ENCODE data around the gene SFTPA2.
"Not testable (repeated sequence)": the region's sequence is repeated elsewhere in the genome, so short reads cannot be mapped to it uniquely, and the experiment has no call there.

The SFTPA2 gene

DNA sequence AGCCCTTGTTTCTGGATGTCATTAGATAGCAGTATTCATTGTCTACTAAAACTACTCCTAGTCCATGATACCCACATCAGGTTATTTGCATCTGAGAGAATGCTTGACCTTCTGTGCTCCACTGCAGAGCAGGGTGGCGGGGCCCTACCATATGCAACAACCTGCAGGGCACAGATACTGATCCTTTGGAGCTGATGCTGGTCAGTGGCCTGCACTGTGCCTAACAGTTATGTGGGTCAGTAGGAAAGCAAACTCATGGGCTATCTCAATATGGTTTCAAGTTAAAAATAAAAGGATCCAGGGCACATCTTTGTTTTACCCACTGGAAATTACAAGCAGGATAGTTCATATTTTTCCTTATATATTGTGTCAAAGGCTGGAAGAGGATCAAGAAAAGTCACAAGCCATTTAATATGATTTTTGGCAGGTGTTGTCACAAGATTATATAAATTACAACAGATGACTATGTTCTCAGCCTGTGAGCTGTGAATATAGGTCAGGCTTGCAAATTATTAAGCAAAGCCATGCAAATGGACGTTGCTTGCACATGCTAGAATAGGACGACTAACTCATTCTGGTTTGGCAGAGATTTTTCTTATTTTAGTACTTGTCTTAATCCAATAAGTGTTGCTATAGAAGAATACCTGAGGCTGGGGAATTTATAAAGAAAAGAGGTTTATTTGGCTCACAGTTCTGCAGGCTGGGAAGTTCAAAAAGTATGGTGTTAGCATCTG lies 15.1 kb downstream of the SFTPA2 start:
- H2BK15ac ChIP-seq (ENCODE audit: low read length); H3K14ac ChIP-seq (ENCODE audit: low read length); H3K4ac ChIP-seq (ENCODE audit: low read length); H3K4me1 ChIP-seq (ENCODE audit: control insufficient read depth in 2 of 2, insufficient read depth in 1 of 2, low read depth in 1 of 2, low read length in 2 of 2); H4K91ac ChIP-seq (ENCODE audit: low read depth, low read length, poor library complexity); H3K27me3 ChIP-seq (ENCODE audit: control insufficient read depth in 3 of 3, insufficient read depth in 3 of 3, low read depth in 1 of 3, low read length in 3 of 3); H2BK5ac ChIP-seq (ENCODE audit: low read length); H3K9ac ChIP-seq (ENCODE audit: low read depth, low read length, poor library complexity); H3K23ac ChIP-seq (ENCODE audit: low read depth, low read length, poor library complexity); H3K79me1 ChIP-seq (ENCODE audit: low read depth, low read length); H3K27ac ChIP-seq (replicated peaks; ENCODE audit: low read length); H3K18ac ChIP-seq (ENCODE audit: low read length); H2BK120ac ChIP-seq (ENCODE audit: low read depth, low read length); H3K36me3 ChIP-seq (replicated peaks in 1 of 2; ENCODE audit: control insufficient read depth in 2 of 2, insufficient read depth in 2 of 2, low read length in 2 of 2); H3K9me3 ChIP-seq (replicated peaks in 1 of 2; ENCODE audit: control insufficient read depth in 2 of 2, insufficient read depth in 1 of 2, low read depth in 1 of 2, low read length in 2 of 2); H3K4me2 ChIP-seq (ENCODE audit: insufficient read depth, low read length, poor library complexity, severe bottlenecking); H3K4me3 ChIP-seq (ENCODE audit: low read length in 2 of 2); H2BK12ac ChIP-seq (ENCODE audit: low read length); H2AK5ac ChIP-seq (ENCODE audit: low read depth, low read length); H2AFZ ChIP-seq (ENCODE audit: low read length); DNase-seq (ENCODE audit: low spot score); H4K8ac ChIP-seq (ENCODE audit: low read depth, low read length): not testable (repeated sequence)
- WGBS, 2 donors (ENCODE audit: extremely low coverage in 2 of 2, insufficient read length in 2 of 2, insufficient replicate concordance in 1 of 2) = no CpG with 5 or more reads among the region's 3 CpGs

DNA sequence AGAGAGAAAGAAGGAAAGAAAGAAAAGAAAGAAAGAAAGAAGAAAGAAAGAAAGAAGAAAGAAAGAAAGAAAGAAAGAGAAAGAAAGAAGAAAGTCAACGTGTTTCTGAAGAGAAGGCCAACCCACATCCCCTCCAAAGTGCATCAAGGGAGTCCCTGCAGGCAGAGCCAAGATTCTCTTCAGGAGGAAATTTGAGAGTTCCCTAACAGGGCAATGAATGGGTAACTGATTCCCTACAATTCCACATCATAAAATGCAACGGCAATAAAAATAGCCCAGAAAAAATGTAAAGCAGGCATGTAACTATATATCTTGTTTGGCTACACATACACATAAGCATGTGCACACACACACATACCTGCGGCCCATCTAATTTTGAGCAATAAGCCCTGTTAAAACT lies 15.8 kb downstream of the SFTPA2 start:
- H2BK12ac ChIP-seq (ENCODE audit: low read length); H3K4me2 ChIP-seq (ENCODE audit: insufficient read depth, low read length, poor library complexity, severe bottlenecking); H2BK5ac ChIP-seq (ENCODE audit: low read length); H3K9ac ChIP-seq (ENCODE audit: low read depth, low read length, poor library complexity); H2BK120ac ChIP-seq (ENCODE audit: low read depth, low read length); H4K91ac ChIP-seq (ENCODE audit: low read depth, low read length, poor library complexity); H2BK15ac ChIP-seq (ENCODE audit: low read length); H3K9me3 ChIP-seq (replicated peaks in 1 of 2; ENCODE audit: control insufficient read depth in 2 of 2, insufficient read depth in 1 of 2, low read depth in 1 of 2, low read length in 2 of 2); H3K4ac ChIP-seq (ENCODE audit: low read length); H3K79me1 ChIP-seq (ENCODE audit: low read depth, low read length); H4K8ac ChIP-seq (ENCODE audit: low read depth, low read length); DNase-seq (ENCODE audit: low spot score); H3K4me3 ChIP-seq (ENCODE audit: low read length in 2 of 2); H3K27me3 ChIP-seq (ENCODE audit: control insufficient read depth in 3 of 3, insufficient read depth in 3 of 3, low read depth in 1 of 3, low read length in 3 of 3); H2AFZ ChIP-seq (ENCODE audit: low read length); H3K36me3 ChIP-seq (replicated peaks in 1 of 2; ENCODE audit: control insufficient read depth in 2 of 2, insufficient read depth in 2 of 2, low read length in 2 of 2); H2AK5ac ChIP-seq (ENCODE audit: low read depth, low read length); H3K18ac ChIP-seq (ENCODE audit: low read length); H3K23ac ChIP-seq (ENCODE audit: low read depth, low read length, poor library complexity); H3K14ac ChIP-seq (ENCODE audit: low read length); H3K4me1 ChIP-seq (ENCODE audit: control insufficient read depth in 2 of 2, insufficient read depth in 1 of 2, low read depth in 1 of 2, low read length in 2 of 2); H3K27ac ChIP-seq (replicated peaks; ENCODE audit: low read length): not testable (repeated sequence)
- WGBS, 2 donors (ENCODE audit: extremely low coverage in 2 of 2, insufficient read length in 2 of 2, insufficient replicate concordance in 1 of 2) = no CpG with 5 or more reads among the region's 3 CpGs

DNA sequence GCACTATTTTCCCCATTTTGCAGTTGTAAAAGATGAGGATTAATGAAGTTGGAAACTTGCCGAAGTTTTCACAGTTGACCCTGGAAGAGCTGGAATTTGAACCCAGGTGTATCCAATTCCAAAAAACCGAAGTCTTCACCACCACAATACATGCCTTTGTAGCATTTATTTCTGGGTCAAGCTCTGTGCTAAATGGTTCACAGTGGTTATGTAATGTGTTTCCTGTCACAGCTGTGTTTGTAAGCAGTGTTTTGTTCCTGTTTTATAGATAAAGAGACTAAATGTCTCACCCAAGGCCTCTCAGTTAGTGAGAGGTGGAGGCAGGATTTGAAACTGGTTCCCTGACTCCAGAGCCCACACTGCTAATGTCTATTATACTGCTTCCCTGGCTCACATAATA lies 17.6 kb downstream of the SFTPA2 start:
- no peak overlapping the region for H2BK12ac ChIP-seq (ENCODE audit: low read length)
- H2BK15ac ChIP-seq (ENCODE audit: low read length) = no peak overlapping the region
- no peaks in the 10 kb centered on the region for H3K79me1 ChIP-seq (ENCODE audit: low read depth, low read length)
- no peak overlapping the region for H3K4me3 ChIP-seq (ENCODE audit: low read length in 2 of 2)
- H3K4me2 ChIP-seq (ENCODE audit: insufficient read depth, low read length, poor library complexity, severe bottlenecking) = no peak overlapping the region
- H3K36me3 ChIP-seq (replicated peaks in 1 of 2; ENCODE audit: control insufficient read depth in 2 of 2, insufficient read depth in 2 of 2, low read length in 2 of 2) = no peaks in the 10 kb centered on the region
- H4K91ac ChIP-seq (ENCODE audit: low read depth, low read length, poor library complexity) = no peak overlapping the region
- H3K18ac ChIP-seq (ENCODE audit: low read length) = no peak overlapping the region
- no peaks in the 10 kb centered on the region for H3K27me3 ChIP-seq (ENCODE audit: control insufficient read depth in 3 of 3, insufficient read depth in 3 of 3, low read depth in 1 of 3, low read length in 3 of 3)
- H3K27ac ChIP-seq (replicated peaks; ENCODE audit: low read length) = no peak overlapping the region
- no peak overlapping the region for H2BK5ac ChIP-seq (ENCODE audit: low read length)
- no peaks in the 10 kb centered on the region for H3K9me3 ChIP-seq (replicated peaks in 1 of 2; ENCODE audit: control insufficient read depth in 2 of 2, insufficient read depth in 1 of 2, low read depth in 1 of 2, low read length in 2 of 2)
- no peak for DNase-seq (ENCODE audit: low spot score)
- H3K4me1 ChIP-seq (ENCODE audit: control insufficient read depth in 2 of 2, insufficient read depth in 1 of 2, low read depth in 1 of 2, low read length in 2 of 2) = no peaks in the 10 kb centered on the region
- no peak overlapping the region for H4K8ac ChIP-seq (ENCODE audit: low read depth, low read length)
- H3K9ac ChIP-seq (ENCODE audit: low read depth, low read length, poor library complexity) = no peak overlapping the region
- H2AFZ ChIP-seq (ENCODE audit: low read length) = no peak overlapping the region
- H2AK5ac ChIP-seq (ENCODE audit: low read depth, low read length) = no peak overlapping the region
- no peak overlapping the region for H3K4ac ChIP-seq (ENCODE audit: low read length)
- no peak overlapping the region for H3K23ac ChIP-seq (ENCODE audit: low read depth, low read length, poor library complexity)
- H3K14ac ChIP-seq (ENCODE audit: low read length) = no peak overlapping the region
- H2BK120ac ChIP-seq (ENCODE audit: low read depth, low read length) = no peak overlapping the region
- WGBS, 2 donors (ENCODE audit: extremely low coverage in 2 of 2, insufficient read length in 2 of 2, insufficient replicate concordance in 1 of 2) = no CpG with 5 or more reads among the region's 2 CpGs

DNA sequence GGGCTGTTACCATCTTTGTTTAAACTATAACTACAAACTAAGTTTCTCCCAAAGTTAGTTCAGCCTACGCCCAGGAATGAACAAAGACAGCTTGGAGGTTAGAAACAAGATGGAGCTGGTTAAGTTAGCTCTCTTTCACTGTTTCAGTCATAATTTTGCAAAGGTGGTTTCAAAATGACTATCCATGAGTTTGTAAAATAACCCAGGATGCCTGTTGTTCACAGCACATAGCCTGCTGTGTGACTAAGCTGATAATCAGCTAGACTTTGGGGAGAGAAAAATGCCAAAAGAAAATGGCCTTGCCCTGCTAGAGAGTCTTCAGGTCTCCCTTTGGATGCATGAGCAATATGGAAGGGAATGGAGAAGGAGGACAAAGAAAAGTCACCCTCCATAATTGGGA lies 19.3 kb downstream of the SFTPA2 start:
- not testable (repeated sequence) for H3K27me3 ChIP-seq (ENCODE audit: control insufficient read depth in 3 of 3, insufficient read depth in 3 of 3, low read depth in 1 of 3, low read length in 3 of 3); H4K8ac ChIP-seq (ENCODE audit: low read depth, low read length); H3K79me1 ChIP-seq (ENCODE audit: low read depth, low read length); H3K14ac ChIP-seq (ENCODE audit: low read length); H2BK15ac ChIP-seq (ENCODE audit: low read length); H2BK12ac ChIP-seq (ENCODE audit: low read length); H3K9me3 ChIP-seq (replicated peaks in 1 of 2; ENCODE audit: control insufficient read depth in 2 of 2, insufficient read depth in 1 of 2, low read depth in 1 of 2, low read length in 2 of 2); DNase-seq (ENCODE audit: low spot score); H3K9ac ChIP-seq (ENCODE audit: low read depth, low read length, poor library complexity); H2AFZ ChIP-seq (ENCODE audit: low read length); H4K91ac ChIP-seq (ENCODE audit: low read depth, low read length, poor library complexity); H3K18ac ChIP-seq (ENCODE audit: low read length); H2AK5ac ChIP-seq (ENCODE audit: low read depth, low read length); H2BK120ac ChIP-seq (ENCODE audit: low read depth, low read length); H2BK5ac ChIP-seq (ENCODE audit: low read length); H3K4me3 ChIP-seq (ENCODE audit: low read length in 2 of 2); H3K23ac ChIP-seq (ENCODE audit: low read depth, low read length, poor library complexity); H3K4me1 ChIP-seq (ENCODE audit: control insufficient read depth in 2 of 2, insufficient read depth in 1 of 2, low read depth in 1 of 2, low read length in 2 of 2); H3K36me3 ChIP-seq (replicated peaks in 1 of 2; ENCODE audit: control insufficient read depth in 2 of 2, insufficient read depth in 2 of 2, low read length in 2 of 2); H3K4me2 ChIP-seq (ENCODE audit: insufficient read depth, low read length, poor library complexity, severe bottlenecking); H3K27ac ChIP-seq (replicated peaks; ENCODE audit: low read length); H3K4ac ChIP-seq (ENCODE audit: low read length)
- WGBS, 2 donors (ENCODE audit: extremely low coverage in 2 of 2, insufficient read length in 2 of 2, insufficient replicate concordance in 1 of 2) = no CpG with 5 or more reads among the region's 1 CpG

Data from neuronal stem cell (in vitro differentiated cells).